Activated CD8-positive, alpha-beta T cell treated with anti-CD3 and anti-CD28 coated beads for 36 hours (primary cell): ENCODE data around the gene BIRC6. TPM values are rescaled to one million over a fixed set of nuclear protein-coding genes. Genes with fewer than 3 reads are reported as not detected.
A peak's percentile ranks its signal among the peaks of the same experiment; 100 is the strongest.

ENCODE experiments used
- ATAC-seq: fragments of 200-7000 bp; cut with Tn5 transposase; one replicate; pipeline ENCODE4 v1.10.0; 2021; ENCODE audit warnings: mild to moderate bottlenecking, moderate library complexity
- CTCF ChIA-PET: fragments of 350-600 bp; sonication (Branson Sonifier 250); formaldehyde crosslinking; loops from one replicate; lab custom pipeline; 2021; ENCODE audit warnings: antibody characterized with exemption; lab: Charles Lee
- POLR2A ChIA-PET: fragments of 350-600 bp; sonication (Branson Sonifier 250); formaldehyde crosslinking; loops from one replicate; lab custom pipeline; 2021; ENCODE audit warnings: antibody characterized with exemption; lab: Charles Lee
- DNase-seq: peaks from one replicate; pipeline ENCODE4 v3.0.0-alpha.2; 2020
- H3K27ac Mint-ChIP-seq: one replicate; pipeline ENCODE4 v1.8.0; 2021; ENCODE audit warnings: mild to moderate bottlenecking, mixed read lengths
- H3K27me3 Mint-ChIP-seq: one replicate; pipeline ENCODE4 v1.8.0; 2021; ENCODE audit warnings: mixed read lengths
- H3K36me3 Mint-ChIP-seq: one replicate; pipeline ENCODE4 v1.8.0; 2021; ENCODE audit warnings: low read depth, mixed read lengths
- H3K4me1 Mint-ChIP-seq: one replicate; pipeline ENCODE4 v1.8.0; 2021; ENCODE audit warnings: low read depth, mixed read lengths
- H3K4me3 Mint-ChIP-seq: one replicate; pipeline ENCODE4 v1.8.0; 2021; ENCODE audit warnings: mild to moderate bottlenecking, moderate library complexity, mixed read lengths
- H3K9me3 Mint-ChIP-seq: one replicate; pipeline ENCODE4 v1.8.0; 2021; ENCODE audit warnings: mixed read lengths
- CTCF ChIP-seq: fragments of 200-600 bp; IDR thresholded peaks from one replicate; pipeline ENCODE4 v1.8.0; 2022; ENCODE audit warnings: antibody characterized with exemption, mild to moderate bottlenecking
- intact Hi-C: fragments of 100-400 bp; cut with micrococcal nuclease; formaldehyde crosslinking; loops from one replicate; pipeline ENCODE4 v1.10.0; 2022
- total RNA-seq, 2 experiments: library from RNA; stranded (reverse); gene quantifications; one replicate each; pipeline ENCODE4 v1.2.3, GENCODE V29; 2021

The BIRC6 gene
- total RNA-seq, 2 experiments from 2014 or later = 68.8 to 69.6 TPM

- DNase-seq = no peak
- Mint-ChIP-seq H3K27ac (no peak overlapping the region), H3K27me3 (no peaks in the 10 kb centered on the region), H3K9me3 (no peaks in the 10 kb centered on the region), H3K4me1 (peaks cover 17% of the 10 kb centered on the region), H3K36me3 (peaks cover 27% of the 10 kb centered on the region), H3K4me3 (no peak overlapping the region)
- POLR2A ChIA-PET = no interaction called here
- CTCF ChIA-PET = no interaction called here
- intact Hi-C loops = no loop called here
- no peak for ATAC-seq
- TF ChIP-seq CTCF = no peak
Measured at GRCh38 chr2:32399221-32399620, 42.4 kb downstream of the BIRC6 start.

DNA sequence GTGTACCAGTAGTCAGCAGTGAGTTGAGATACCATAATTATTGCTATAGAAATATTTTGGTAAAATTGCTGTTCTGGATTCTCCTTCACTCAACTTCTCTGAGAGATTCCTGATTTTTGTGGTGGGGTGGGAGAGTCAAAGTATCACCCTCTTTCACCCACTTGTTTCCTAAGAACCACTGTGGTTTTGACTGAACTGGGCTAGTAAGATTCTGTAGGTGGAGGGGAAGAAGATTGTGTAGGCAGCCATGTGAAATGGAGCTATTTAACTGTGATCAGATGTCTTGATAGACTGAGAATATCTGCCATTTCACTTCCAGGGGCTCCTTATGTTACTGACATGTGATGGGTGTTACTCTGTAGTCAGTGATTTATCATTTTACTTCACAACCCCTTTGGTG is 45.3 kb downstream of the BIRC6 start:
- Mint-ChIP-seq H3K27ac (peak overlapping the region; percentile 47), H3K9me3 (no peaks in the 10 kb centered on the region), H3K27me3 (no peaks in the 10 kb centered on the region), H3K4me1 (peaks cover 17% of the 10 kb centered on the region), H3K4me3 (no peak overlapping the region), H3K36me3 (peaks cover 20% of the 10 kb centered on the region)
- intact Hi-C loops = no loop called here
- POLR2A ChIA-PET = no interaction called here
- no peak for TF ChIP-seq CTCF
- CTCF ChIA-PET = no interaction called here
- ATAC-seq (no peak), DNase-seq (no peak)

DNA sequence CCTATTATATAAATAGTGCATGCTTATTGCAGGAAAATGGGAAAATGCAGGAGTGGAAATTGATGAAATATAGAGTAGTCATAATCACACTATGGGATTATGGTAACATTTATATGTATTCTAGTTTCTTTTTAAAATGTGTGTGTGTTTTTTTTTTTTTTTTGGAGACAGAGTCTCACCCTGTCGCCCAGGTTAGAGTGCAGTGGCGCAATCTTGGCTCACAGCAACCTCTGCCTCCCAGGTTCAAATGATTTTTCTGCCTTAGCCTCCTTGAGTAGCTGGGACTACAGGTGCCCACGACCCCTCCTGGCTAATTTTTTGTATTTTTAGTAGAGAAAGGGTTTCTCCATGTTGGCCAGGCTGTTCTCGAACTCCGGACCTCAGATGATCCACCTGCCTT is 47.0 kb downstream of the BIRC6 start:
- Mint-ChIP-seq H3K4me3 (no peak overlapping the region), H3K27ac (no peak overlapping the region), H3K27me3 (no peaks in the 10 kb centered on the region), H3K36me3 (peaks cover 21% of the 10 kb centered on the region), H3K9me3 (no peaks in the 10 kb centered on the region), H3K4me1 (peaks cover 17% of the 10 kb centered on the region)
- TF ChIP-seq CTCF = no peak
- no peak for ATAC-seq
- CTCF ChIA-PET = no interaction called here
- no peak for DNase-seq
- POLR2A ChIA-PET = no interaction called here
- intact Hi-C loops = no loop called here

DNA sequence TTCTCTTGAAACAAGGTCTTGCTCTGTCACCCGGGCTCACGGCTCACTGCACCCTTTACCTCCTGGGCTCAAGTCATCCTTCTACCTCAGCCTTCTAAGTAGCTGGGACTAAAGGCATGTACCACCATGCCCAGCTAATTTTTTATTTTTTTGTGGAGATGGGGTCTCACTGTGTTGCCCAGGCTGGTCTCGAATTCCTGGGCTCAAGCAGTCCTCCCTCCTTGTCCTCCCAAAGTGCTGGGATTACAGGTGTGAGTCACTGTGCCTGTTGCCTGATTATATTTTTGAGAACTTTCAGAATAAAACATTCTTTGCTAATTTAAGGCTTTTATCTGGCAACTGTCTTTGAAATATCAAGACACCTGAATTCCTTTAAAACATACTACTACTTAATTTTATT is 47.9 kb downstream of the BIRC6 start:
- Mint-ChIP-seq H3K27ac (no peak overlapping the region), H3K4me1 (peaks cover 21% of the 10 kb centered on the region), H3K4me3 (no peak overlapping the region), H3K36me3 (peaks cover 25% of the 10 kb centered on the region), H3K27me3 (no peaks in the 10 kb centered on the region), H3K9me3 (no peaks in the 10 kb centered on the region)
- intact Hi-C loops = no loop called here
- ChIA-PET CTCF (no interaction called here), POLR2A (no interaction called here)
- no peak for TF ChIP-seq CTCF
- no peak for ATAC-seq
- DNase-seq = no peak

DNA sequence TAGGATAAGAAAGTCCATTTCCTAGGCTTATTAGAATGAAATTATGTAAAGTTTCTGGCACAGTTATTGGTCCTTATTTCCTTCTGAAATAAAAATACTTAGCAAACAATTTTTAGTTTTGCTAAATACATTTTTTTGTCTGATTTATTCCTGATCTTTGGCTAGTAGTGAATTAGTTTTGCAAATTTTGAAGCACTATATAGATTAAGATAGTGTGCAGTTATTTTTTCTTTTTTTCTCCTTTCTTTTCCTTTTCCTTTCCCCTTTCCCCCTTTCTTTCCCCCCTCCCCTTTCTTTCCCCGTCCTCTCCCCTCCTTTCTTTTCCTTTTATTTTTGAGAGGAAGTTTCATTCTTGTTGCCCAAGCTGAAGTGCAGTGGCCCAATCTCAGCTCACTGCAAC is 59.7 kb downstream of the BIRC6 start:
- Mint-ChIP-seq H3K4me1 (peaks cover 11% of the 10 kb centered on the region), H3K27me3 (no peaks in the 10 kb centered on the region), H3K27ac (no peak overlapping the region), H3K4me3 (no peak overlapping the region), H3K9me3 (no peaks in the 10 kb centered on the region), H3K36me3 (peaks cover 27% of the 10 kb centered on the region)
- ATAC-seq (no peak), DNase-seq (no peak)
- intact Hi-C loops = no loop called here
- no peak for TF ChIP-seq CTCF
- CTCF ChIA-PET = no interaction called here
- POLR2A ChIA-PET = no interaction called here
